Stimulated activated CD4-positive, alpha-beta T cell treated with anti-CD3 and anti-CD28 coated beads, Interleukin-12 subunit alpha, Interleukin-12 subunit beta, amount 100 ng/mL, for 48 hours (primary cell): Measurements from ENCODE around the gene TAC4.
"Not testable (repeated sequence)": the region's sequence is repeated elsewhere in the genome, so short reads cannot be mapped to it uniquely, and the experiment has no call there.

Experiments
- DNase-seq, 3 donors: peaks; one replicate each; pipeline ENCODE4 v3.0.0-alpha.2; 2020; ENCODE audit warnings: low read depth in 2 of 3, low spot score in 1 of 3

The TAC4 gene

DNA sequence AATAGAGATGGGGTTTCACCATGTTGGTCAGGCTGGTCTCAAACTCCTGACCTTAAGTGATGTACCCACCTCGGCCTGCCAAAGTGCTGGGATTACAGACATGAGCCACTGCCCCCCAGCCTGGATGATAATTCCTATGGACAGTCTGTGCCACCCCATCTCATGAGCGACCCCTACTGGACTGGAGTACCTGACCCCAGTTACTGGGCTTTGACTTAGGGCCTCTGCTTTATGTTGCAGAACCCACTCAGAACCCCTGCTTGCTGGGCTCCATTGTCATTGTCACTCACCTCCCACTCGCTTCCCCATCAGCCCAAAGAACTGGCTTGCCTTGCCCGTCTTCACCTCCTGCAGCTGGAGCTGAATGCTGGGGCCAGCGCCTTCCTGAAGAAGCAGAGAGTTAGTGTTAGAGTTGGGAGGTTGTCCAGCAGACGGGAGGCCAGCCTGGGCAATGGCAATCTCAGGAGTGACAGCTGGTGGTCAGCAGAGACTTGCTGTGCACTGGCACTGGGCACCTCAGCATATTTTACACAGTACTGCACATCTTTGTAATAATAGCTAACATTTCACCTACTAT, 4.0 kb downstream of the TAC4 start:
- DNase-seq: no peak

DNA sequence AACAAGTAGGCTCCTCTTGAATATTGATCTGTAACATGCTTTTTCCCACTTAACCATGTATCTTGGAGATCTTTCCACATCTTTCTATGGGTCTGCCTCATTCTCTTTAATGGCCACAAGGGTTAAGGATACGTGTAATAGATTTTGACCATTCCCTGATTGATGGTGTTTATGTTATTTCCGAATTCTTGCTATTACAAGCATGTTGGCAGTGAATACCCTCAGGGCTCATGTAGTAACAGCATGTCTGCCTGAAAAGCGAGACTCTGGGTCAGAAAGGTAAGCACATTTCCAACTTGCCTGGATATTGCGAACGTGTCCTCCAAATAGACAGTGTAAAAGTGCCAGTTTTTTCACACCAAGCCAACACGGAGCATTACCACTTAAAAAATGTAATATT, 5.0 kb downstream of the TAC4 start:
- no peak for DNase-seq

DNA sequence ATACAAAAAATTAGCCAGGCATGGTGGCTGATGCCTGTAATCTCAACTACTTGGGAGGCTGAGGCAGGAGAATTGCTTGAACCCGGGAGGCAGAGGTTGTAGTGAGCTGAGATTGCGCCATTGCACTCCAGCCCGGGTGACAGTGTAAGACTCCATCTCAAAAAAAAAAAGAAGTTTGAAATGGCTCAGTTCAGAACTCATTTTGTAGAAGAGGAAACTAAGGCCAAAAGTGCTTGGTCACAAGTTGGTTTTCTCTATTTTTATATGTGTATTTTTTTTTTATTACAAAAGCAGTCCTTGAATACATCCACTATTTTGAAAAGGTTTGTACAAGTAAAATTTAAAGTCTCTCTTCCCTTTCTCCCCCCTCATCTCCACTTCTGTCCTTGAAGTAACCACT, 5.5 kb downstream of the TAC4 start:
- no peak for DNase-seq

DNA sequence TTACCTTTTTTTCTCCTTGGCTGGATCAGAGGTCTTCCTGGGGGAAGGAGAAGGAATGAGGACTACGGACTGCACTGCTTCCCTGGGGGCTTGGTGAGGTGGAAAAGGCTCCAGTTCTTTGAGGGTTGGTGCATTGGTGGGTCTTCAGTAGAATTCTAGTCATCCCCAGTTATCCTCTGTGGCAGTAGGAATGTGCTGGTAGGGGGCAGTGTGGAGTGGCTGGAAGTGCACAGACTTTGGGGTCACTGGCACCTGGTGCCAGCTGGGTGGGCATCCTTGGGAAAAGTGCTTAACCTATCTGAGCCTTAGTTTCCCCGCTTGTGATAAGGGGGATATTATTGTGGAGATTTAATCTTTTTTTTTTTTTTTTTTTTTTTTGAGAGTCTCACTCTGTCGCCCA, 6.3 kb downstream of the TAC4 start:
- no peak for DNase-seq

DNA sequence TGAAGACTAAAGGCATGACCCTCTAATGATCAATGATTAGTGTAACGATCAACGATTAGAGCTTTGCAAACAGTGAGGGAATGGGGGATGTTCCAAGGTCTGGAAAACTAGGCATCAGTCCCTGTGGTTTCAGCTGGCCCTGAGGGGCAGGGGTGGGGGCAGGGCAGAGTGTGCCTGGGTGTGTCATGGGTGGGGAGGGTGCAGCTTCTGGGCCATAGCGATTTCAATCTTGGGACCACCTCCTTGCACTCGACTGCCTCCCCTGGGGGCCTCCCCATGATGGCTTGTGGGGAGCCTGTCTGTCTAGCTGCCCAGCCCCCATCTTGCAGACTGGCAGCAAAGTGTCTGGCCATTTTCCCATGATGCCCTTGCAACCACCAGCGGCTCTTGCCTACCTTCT, 8.4 kb downstream of the TAC4 start:
- no peak for DNase-seq

DNA sequence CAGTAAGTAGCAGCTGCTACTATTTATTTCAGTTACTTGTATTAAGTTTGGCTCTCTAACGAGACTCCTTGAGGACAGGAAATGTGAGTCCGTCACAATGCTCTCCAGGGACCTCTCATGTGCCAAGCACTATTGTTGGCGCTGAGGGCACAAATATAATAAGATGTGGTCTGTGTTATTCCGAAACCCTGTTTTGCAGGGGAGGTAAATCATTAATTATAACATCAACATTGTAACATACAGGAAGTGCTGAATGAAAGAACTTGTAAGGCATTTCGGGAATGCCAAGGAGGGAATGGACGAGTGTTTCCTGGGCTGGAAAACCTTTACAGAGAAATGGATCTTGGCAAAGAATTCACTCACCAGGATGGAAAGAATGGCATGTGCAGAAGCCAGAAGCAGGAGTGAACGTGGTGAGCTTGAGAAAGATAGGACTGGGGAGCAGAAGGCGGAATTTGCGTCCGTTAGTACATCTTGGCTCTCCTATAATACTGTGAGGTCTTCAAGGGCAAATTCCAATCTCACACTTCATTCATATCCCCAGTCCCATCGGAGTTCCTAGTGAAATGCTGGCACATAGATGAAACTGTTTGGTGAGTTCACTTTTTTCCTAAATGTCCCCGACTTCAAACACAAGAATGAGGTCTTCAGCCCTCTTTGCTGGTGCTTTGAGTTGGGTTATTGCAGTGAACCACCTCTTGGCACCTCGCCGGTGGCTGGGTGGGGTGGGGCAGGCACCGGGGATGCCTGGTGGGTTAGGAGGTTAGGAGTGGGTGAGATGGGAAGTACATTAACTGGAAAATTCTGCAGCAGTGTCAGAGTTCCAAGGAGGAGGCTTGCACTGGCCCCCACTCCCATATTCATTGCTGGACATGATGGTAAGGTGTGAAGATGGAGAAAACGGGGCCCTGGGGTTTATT, 11.5 kb downstream of the TAC4 start:
- no peak for DNase-seq

DNA sequence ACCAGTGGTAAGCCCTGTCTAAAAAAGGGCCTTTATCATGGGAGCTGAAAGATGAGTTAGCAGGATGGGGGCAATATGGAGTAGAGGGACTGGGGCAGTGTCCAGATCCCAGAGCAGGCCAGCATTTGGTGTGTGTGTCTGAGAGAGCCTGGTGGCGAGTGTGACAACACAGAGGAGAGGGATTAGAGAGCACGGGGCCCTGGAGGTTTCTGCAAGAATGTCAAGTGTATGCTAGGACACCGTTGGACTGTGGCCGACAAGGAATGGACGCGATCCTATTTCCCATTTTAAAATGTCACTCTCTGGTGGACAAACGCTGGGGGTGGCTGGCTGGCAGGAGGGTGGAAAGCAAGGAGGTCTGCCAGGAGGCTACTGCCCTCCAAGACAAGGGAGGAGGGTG, 12.4 kb downstream of the TAC4 start:
- no peak for DNase-seq

DNA sequence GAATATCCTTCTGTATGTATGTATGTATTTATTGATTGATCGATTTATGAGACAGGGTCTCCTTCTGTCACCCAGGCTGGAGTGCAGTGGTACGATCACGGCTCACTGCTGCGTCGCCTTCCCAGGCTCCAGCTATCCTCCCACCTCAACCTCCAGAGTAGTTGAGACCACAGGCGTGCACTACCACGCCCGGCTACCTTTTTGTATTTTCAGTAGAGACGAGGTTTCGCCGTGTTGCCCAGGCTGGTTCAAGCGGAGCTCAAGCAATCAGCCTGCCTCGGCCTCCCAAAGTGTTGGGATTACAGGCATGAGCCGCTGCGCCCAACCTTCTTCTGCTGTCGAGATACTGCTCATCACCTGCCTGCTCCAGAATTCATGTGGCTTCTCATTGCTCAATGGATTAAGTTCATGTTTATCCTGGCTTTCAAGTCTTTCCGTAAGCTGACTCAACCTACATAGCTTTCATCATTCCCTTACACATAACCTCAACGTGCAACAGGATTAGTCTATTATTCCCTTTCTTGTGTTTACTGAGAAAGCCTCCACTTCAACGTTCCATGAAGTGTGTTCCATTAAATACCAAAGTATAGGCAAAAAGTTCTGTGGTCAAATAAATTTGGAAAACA, 13.6 kb downstream of the TAC4 start:
- DNase-seq: no peak

DNA sequence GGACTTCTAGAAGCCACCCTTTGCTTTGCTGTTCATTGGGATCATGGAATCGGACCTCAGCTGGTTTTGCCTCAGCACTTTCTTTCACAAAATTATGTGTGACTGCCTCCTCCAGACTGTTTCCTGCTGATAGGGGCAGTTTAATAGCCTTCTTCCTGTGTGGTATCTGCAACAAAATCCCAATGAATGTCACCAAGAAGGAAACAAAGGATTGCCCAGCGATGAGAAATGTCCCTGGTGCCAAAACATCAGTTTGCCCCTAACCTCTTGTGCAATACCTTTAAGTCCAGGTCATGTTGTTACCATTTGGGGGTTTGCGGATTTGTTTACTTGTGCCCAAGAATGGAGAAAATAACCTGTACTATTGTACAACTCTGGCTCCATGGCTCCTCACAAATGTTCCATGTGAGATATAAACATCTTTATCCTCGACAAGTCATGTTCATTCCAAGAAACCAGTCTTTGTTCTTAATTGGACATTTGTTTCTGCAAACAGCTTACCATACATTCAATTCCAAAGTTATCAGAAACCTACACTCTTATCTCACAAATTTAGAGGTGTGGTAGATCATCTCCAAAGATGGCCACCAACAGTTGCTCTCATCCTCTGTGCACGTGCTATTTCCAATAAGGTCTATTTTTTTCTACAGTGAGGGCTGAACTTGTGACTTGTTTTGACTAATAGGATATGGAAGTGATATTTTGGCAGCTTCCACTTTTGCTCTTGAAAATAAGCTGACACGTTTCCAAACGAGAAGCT, 14.8 kb downstream of the TAC4 start:
- DNase-seq: no peak

DNA sequence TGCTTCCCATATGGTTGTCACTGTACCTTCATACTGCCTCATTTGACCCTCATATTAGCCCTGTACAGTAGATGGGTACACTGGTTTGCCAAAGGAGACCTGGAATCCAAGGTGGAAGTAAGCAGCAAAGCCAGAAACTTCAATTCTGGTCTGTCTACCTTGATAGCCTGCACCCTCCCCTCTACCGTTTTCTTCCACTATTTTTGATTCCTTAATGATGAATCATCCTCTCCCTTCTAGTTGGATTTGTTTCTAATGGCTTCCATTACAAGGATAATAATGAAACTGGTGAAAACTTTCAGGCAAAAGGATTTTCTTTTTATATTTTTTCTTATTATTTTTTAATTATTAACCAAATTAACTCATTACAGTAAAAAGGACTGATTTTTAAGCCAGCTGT, 17.3 kb downstream of the TAC4 start:
- no peak for DNase-seq

DNA sequence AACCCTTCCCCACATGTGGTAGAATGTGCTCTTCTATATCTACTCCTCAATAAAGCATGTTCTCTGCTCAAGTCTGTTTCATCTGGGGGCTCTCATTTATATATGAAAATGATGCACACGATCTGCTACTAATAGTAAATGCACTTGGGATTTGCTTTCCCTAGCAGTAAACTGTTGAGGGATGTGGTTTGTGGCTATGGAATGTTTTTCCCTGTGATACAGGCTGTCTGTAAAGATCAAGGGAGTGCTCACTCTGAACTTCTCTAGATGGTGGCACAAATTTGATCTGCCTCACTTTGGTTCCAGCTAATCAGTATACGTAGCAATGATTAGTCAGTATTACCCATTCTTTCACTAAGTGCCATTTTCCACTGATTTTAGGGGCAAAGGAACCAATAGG, 18.8 kb downstream of the TAC4 start:
- no peak for DNase-seq

DNA sequence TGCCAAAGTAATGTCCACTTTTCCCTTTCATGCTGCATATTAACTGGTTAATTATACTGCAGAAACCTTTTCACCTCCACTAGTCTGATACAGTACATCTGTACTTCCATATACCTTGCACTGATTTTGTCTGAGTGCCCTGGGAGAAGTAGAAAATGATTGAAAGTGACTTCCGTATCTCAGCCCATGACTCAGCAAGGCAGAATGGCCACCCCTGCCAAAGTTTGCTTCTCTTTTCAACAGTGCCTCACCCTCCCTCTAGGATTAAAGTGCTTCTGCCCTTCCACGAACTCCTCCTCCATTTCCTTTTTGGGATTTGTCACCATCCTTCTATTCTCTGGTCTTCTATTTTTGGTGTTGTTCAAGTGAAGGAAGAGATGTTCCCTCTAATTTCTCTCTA, 19.5 kb downstream of the TAC4 start:
- DNase-seq: not testable (repeated sequence)

DNA sequence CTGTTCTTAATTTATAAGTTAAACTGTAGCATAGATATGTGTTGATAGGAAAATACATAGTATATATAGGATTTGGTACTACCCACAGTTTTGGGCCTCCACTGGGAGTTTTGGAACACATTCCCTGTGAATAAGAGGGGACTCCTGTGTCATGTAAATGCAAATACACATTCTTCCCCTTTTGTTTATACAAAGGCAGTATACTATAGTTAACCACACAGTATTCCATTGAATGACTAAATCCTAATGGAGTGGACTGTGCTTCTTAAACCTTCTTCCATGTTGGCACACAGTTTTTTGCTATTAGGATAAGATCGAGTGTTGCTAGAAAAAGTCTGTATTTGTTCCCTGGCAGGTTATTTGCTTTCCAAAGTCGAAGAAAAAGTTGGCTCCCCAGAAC, 22.2 kb downstream of the TAC4 start:
- DNase-seq: no peak

DNA sequence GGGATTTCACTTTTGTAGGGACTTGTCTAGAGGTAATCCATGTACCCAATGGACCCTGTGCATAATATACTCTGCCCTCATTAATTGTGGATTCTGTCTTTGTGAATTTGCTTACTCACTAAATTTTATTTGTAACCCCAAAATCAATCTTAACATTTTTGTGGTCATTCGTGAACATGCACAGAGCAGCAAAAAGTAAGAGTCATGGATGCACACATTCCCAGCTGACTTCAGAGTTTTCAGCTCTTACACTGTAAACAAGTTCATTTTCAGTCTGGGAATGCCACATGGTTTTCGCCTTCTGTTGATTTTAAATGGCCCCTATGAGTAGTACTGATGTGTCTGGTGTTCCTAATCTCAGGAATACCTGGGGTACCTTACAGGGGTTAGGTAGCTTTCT, 24.3 kb downstream of the TAC4 start:
- no peak for DNase-seq

DNA sequence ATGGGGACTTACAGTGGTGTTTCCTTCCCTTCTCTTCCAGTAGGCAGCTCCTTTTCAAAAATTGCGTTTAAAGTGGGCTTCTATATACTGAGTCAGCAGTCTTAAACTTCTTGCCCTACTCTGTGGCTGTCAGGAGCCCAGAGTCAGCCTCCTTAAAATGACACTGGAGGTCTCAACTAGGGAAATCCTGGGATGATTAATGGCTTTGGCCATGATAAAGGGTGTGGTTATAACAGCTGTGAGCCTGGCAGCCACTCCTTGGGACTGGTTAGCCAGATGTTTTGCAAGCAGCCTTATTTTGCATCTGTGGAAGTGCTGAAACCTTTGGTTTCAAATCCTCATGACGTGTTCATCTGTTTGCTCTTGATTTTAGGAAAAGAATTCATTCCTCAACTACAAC, 25.0 kb downstream of the TAC4 start:
- no peak for DNase-seq

DNA sequence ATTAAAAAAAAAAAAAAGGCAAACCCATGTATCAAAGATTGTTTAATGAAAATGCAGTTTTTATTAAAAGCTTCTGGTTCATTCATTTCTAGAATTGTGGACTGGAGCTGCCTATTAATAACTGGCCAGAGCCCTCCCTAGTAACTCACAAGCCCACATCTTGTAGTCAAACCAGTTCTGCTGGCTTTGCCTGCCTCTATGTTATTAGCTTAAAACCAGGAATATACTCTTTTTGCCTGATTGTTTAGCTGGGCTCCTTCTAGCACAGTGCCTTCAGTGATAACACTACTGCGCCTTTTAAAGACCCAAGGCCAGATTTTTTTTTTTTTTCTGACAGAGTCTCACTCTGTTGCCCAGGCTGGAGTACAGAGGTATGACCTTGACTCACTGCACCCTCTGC, 26.0 kb downstream of the TAC4 start:
- DNase-seq: no peak

DNA sequence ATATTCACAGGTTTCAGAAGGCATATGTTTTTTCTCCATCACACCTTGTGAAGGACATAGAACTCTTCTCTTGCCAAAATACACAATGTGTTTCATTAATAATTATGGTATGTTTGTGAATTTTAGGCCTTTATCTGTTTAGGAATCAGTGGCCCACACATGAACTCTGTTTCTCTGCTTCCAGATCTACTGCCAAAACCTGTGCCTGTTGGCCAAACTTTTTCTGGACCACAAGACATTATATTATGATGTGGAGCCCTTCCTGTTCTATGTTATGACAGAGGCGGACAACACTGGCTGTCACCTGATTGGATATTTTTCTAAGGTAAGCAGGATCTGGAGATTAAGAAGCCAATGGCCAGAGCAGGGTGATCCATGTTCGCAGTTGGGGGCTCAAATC, 26.4 kb downstream of the TAC4 start:
- no peak for DNase-seq

DNA sequence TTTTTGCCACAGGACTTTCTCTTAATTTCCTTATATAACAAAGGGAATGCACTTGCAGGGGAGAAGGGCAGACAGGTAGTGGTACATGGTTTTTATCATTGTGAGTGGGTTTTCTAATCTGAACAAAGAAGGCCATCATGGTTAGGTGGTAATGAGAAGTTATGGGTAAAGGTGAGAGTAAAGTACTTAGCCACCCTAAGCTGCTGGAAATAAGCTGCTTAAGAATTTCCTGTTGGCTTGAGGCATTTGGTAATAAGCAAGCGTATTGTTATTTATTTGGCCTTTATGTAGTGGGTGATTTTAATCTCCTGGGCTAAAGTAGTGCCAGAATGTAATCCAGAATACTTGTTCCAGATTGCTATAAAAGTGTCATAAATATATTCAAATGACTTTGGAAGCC, 27.1 kb downstream of the TAC4 start:
- DNase-seq: no peak

DNA sequence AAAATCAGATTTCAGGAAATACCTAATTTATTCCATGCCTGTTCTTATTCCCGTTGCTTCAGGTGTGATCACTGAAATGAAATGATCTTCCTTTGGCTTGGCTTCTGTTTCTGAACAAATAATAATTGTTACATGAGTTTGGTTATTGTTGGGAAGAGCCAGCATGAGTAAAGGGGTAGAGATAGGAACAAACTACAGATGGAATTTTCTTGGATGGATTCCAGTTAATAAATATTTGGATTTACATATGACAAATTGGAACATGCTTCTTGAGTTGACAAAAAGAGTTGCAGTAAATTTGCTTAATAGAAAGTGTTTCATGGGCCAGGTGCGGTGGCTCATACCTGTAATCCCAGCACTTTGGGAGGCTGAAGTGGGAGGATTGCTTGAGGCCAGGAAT, 28.2 kb downstream of the TAC4 start:
- no peak for DNase-seq

DNA sequence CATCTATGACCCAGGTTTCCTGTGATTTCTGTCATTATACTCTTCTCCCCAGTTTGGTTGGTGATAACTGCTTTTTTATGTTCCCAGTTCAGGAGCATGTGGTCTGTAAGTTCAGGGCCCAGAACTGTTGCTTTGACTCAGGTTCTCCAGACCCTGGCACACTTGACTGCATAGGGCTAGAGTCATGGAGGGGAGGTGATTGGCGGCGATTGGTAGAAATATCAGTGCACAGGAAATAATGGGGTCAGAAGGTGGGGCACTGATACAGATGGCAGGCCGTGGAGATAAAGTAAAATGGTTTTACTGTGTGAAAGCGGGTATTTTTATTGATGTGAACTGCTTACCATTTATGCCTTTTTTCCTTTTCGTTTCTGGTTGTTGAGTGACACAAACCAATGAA, 28.7 kb downstream of the TAC4 start:
- no peak for DNase-seq

DNA sequence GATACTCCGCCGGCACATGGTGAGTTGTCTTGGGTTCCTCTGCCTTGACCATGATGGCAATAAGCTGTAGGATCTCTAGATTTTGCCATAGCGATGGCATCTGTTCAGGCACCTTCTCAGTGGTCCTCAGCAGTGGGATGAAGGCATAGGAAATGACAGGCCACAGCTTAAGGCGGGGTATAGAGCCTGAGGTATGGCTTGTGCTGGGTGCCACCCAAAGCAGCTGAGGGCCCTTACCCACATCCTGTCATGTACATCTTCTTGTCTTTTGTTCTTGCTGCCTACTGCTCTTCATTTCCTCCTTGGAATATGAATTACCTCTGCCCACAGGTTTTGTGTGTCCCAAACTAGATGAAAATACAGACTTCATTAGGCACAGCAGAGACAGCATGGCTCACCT, 29.9 kb downstream of the TAC4 start:
- DNase-seq: peak in 2 of 3 donors; percentile 3 to 12

DNA sequence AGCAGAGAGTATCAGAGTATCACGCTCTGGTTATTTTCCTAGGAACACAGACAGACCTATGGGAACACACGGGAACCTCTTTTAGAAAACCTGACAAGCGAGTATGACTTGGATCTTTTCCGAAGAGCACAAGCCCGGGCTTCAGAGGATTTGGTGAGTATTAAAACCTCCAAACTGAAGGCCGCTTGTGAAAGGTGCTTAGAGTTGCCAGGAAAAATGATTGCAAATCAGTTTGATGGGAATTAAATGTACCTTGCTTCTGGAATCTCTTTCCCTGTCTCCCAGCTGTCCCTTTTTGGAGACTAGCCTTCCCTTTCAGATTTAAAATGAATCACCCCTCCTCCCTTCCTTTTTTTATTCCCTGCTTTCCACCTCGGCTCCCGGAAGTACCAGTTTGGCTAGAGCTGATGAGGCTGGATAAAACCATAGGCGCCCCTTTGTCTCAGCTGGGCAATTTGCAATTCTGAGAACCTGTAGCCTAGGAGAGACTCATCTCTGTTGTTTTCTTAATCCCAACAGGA, 32.0 kb downstream of the TAC4 start:
- DNase-seq: no peak
